H1 (cell line): ENCODE results near the gene KRT4. TPM values are rescaled to one million over a fixed set of nuclear protein-coding genes. Genes with fewer than 3 reads are reported as not detected.

ENCODE experiments used
- CTCF ChIA-PET: fragments of 300-600 bp; sonication (Branson Sonifier 250); formaldehyde crosslinking; loops from one replicate; lab custom pipeline; 2021; ENCODE audit not compliant: partially characterized antibody; lab: Charles Lee
- POLR2A ChIA-PET: fragments of 300-600 bp; sonication (Branson Sonifier 250); formaldehyde crosslinking; loops from one replicate; lab custom pipeline; 2021; ENCODE audit warnings: inconsistent platforms; ENCODE audit not compliant: partially characterized antibody; lab: Charles Lee
- DNase-seq, 2 experiments: peaks; one replicate each; pipeline versions ENCODE4 v3.0.0 to v3.0.0-alpha.2; 2010 to 2022; ENCODE audit warnings: low spot score in 2 of 2, low read depth in 1 of 2, mixed read lengths in 1 of 2
- FAIRE-seq: peaks from 2 replicates; lab custom pipeline; 2011; peaks lifted over from hg19 to GRCh38; lab: Jason Lieb, UNC
- H2AFZ ChIP-seq: 2 replicates; pipeline ENCODE4 v1.8.1; 2012; ENCODE audit warnings: low read length, inconsistent platforms
- H2AK5ac ChIP-seq: 2 replicates; pipeline ENCODE4 v1.6.1; 2013; ENCODE audit warnings: low read depth, low read length
- H2BK120ac ChIP-seq: replicated peaks from 2 replicates; pipeline ENCODE3; 2013; ENCODE audit warnings: low read depth, low read length, inconsistent platforms
- H2BK12ac ChIP-seq: 2 replicates; pipeline ENCODE4 v1.6.1; 2013; ENCODE audit warnings: low read depth, low read length
- H2BK15ac ChIP-seq: 2 replicates; pipeline ENCODE4 v1.6.1; 2013; ENCODE audit warnings: low read length
- H2BK20ac ChIP-seq: 2 replicates; pipeline ENCODE4 v1.6.1; 2013; ENCODE audit warnings: low read length
- H2BK5ac ChIP-seq: 2 replicates; pipeline ENCODE4 v1.6.1; 2013; ENCODE audit warnings: low read depth, low read length
- H3K14ac ChIP-seq: 2 replicates; pipeline ENCODE4 v1.6.1; 2013; ENCODE audit warnings: inconsistent platforms; ENCODE audit not compliant: insufficient read length
- H3K18ac ChIP-seq: 2 replicates; pipeline ENCODE4 v1.6.1; 2013; ENCODE audit warnings: low read length; ENCODE audit errors: extremely low read depth
- H3K23ac ChIP-seq: 2 replicates; pipeline ENCODE4 v1.6.1; 2013; ENCODE audit warnings: inconsistent platforms; ENCODE audit not compliant: insufficient read length
- H3K23me2 ChIP-seq: 2 replicates; pipeline ENCODE4 v1.6.1; 2013; ENCODE audit warnings: low read depth, low read length
- H3K27ac ChIP-seq: 2 replicates; pipeline ENCODE4 v1.6.1; 2011; ENCODE audit warnings: low read depth, low read length, inconsistent platforms
- H3K27me3 ChIP-seq, 4 experiments: replicated peaks in 1 of 4; 1 replicate in 1 of 4; 2 replicates in 3 of 4; pipeline versions ENCODE4 v1.6.1 to v1.8.1; 2011 to 2013; ENCODE audit warnings: low read length in 3 of 4, mild to moderate bottlenecking in 3 of 4, inconsistent platforms in 2 of 4, mixed read lengths in 2 of 4, moderate library complexity in 1 of 4; ENCODE audit not compliant: control insufficient read depth in 3 of 4, insufficient read depth in 3 of 4; ENCODE audit errors: extremely low read depth in 1 of 4
- H3K36me3 ChIP-seq, 4 experiments: 2 replicates each; pipeline versions ENCODE4 v1.6.1 to v1.8.1; 2011 to 2013; ENCODE audit warnings: mild to moderate bottlenecking in 4 of 4, low read length in 3 of 4, moderate library complexity in 2 of 4, control low read depth in 1 of 4, inconsistent platforms in 1 of 4; ENCODE audit not compliant: insufficient read depth in 4 of 4, control insufficient read depth in 2 of 4
- H3K4ac ChIP-seq: replicated peaks from 2 replicates; pipeline ENCODE3; 2013; ENCODE audit warnings: low read length, low read depth, mixed read lengths, inconsistent platforms; ENCODE audit not compliant: insufficient read length
- H3K4me1 ChIP-seq, 4 experiments: replicated peaks in 1 of 4; 1 replicate in 1 of 4; 2 replicates in 3 of 4; pipeline versions ENCODE4 v1.6.1 to v1.8.1; 2011 to 2013; ENCODE audit warnings: low read length in 3 of 4, inconsistent platforms in 2 of 4, mixed read lengths in 1 of 4; ENCODE audit not compliant: insufficient read depth in 4 of 4, control insufficient read depth in 3 of 4
- H3K4me2 ChIP-seq, 2 experiments: 2 replicates each; pipeline versions ENCODE4 v1.6.1 to v1.8.1; 2011 to 2013; ENCODE audit warnings: low read depth in 2 of 2, low read length in 2 of 2, control low read depth in 1 of 2, inconsistent platforms in 1 of 2, mild to moderate bottlenecking in 1 of 2; ENCODE audit not compliant: insufficient read depth in 1 of 2
- H3K4me3 ChIP-seq, 4 experiments: fragments of 200-600, 300-600 bp in 1 of 4; sonication (generic), shearing (Covaris generic), sonication (Bioruptor Twin) in 1 of 4; 2 replicates each; pipeline versions ENCODE4 v1.5.1 to v1.8.1; 2011 to 2016; ENCODE audit warnings: low read length in 4 of 4, low read depth in 3 of 4, control low read depth in 2 of 4, inconsistent platforms in 2 of 4, mild to moderate bottlenecking in 2 of 4, mixed read lengths in 1 of 4, moderate library complexity in 1 of 4; ENCODE audit not compliant: insufficient read depth in 2 of 4; ENCODE audit errors: extremely low read depth in 1 of 4
- H3K56ac ChIP-seq: replicated peaks from 2 replicates; pipeline ENCODE3; 2013; ENCODE audit warnings: low read depth, mild to moderate bottlenecking, mixed read lengths, low read length, inconsistent platforms; ENCODE audit not compliant: insufficient read length
- H3K79me1 ChIP-seq: 2 replicates; pipeline ENCODE4 v1.6.1; 2013; ENCODE audit warnings: low read depth, low read length, control low read depth
- H3K79me2 ChIP-seq, 2 experiments: 2 replicates each; pipeline versions ENCODE4 v1.6.1 to v1.8.1; 2012 to 2013; ENCODE audit warnings: low read length in 2 of 2, mild to moderate bottlenecking in 2 of 2, inconsistent platforms in 1 of 2; ENCODE audit not compliant: insufficient read depth in 2 of 2, control insufficient read depth in 1 of 2
- H3K9ac ChIP-seq, 4 experiments: replicated peaks in 1 of 4; 1 replicate in 1 of 4; 2 replicates in 3 of 4; pipeline versions ENCODE4 v1.6.1 to v1.8.1; 2011 to 2013; ENCODE audit warnings: low read depth in 3 of 4, low read length in 3 of 4, control low read depth in 2 of 4, mild to moderate bottlenecking in 2 of 4, moderate library complexity in 2 of 4, inconsistent platforms in 1 of 4; ENCODE audit errors: extremely low read depth in 1 of 4
- H3K9me3 ChIP-seq, 2 experiments: 2 replicates each; pipeline versions ENCODE4 v1.6.1 to v1.8.1; 2012 to 2013; ENCODE audit warnings: mild to moderate bottlenecking in 2 of 2, moderate library complexity in 2 of 2, control low read depth in 1 of 2, inconsistent platforms in 1 of 2, low read depth in 1 of 2, low read length in 1 of 2, mixed read lengths in 1 of 2; ENCODE audit not compliant: insufficient read depth in 2 of 2
- H4K20me1 ChIP-seq, 2 experiments: replicated peaks in 1 of 2; 2 replicates each; pipeline versions ENCODE3 to v1.8.1; 2011 to 2013; ENCODE audit warnings: inconsistent platforms in 2 of 2, low read length in 2 of 2, mild to moderate bottlenecking in 1 of 2; ENCODE audit not compliant: insufficient read depth in 2 of 2, control insufficient read depth in 1 of 2
- H4K5ac ChIP-seq: 2 replicates; pipeline ENCODE4 v1.6.1; 2013; ENCODE audit warnings: low read length, low read depth, mixed read lengths, inconsistent platforms; ENCODE audit not compliant: insufficient read length
- H4K8ac ChIP-seq: 2 replicates; pipeline ENCODE4 v1.8.0; 2013; ENCODE audit warnings: mild to moderate bottlenecking, moderate library complexity, low read length, inconsistent platforms; ENCODE audit not compliant: insufficient read depth; ENCODE audit errors: extremely low read depth
- H4K91ac ChIP-seq: replicated peaks from 2 replicates; pipeline ENCODE3; 2013; ENCODE audit warnings: low read length, mixed read lengths, inconsistent platforms; ENCODE audit not compliant: insufficient read length
- CBX5 ChIP-seq: fragments of 300-800, 300-1000 bp; sonication (generic); IDR thresholded peaks from 2 replicates; pipeline ENCODE4 v1.7.1; 2016; ENCODE audit warnings: antibody characterized with exemption, low read length, low read depth
- CEBPB ChIP-seq: IDR thresholded peaks from 2 replicates; pipeline ENCODE4 v1.6.1; 2012; ENCODE audit warnings: low read depth, low read length
- EZH2 ChIP-seq: fragments of 200-600 bp; sonication (generic); IDR thresholded peaks from 2 replicates; pipeline ENCODE4 v1.7.1; 2012; ENCODE audit warnings: low read depth, mild to moderate bottlenecking, moderate library complexity, low read length, inconsistent platforms; ENCODE audit not compliant: severe bottlenecking
- GTF2F1 ChIP-seq: IDR thresholded peaks from 2 replicates; pipeline ENCODE4 v1.6.1; 2012; ENCODE audit warnings: low read depth, low read length, improper control_type of control experiment, borderline replicate concordance
- HDAC6 ChIP-seq: IDR thresholded peaks from one replicate; pipeline ENCODE4 v1.7.1; 2012; ENCODE audit warnings: low read depth, mild to moderate bottlenecking, inconsistent platforms, low read length, moderate library complexity
- JUND ChIP-seq: IDR thresholded peaks from 2 replicates; pipeline ENCODE4 v1.6.1; 2011; ENCODE audit warnings: mild to moderate bottlenecking, improper control_type of control experiment, low read length
- MAFK ChIP-seq: IDR thresholded peaks from 2 replicates; pipeline ENCODE4 v1.6.1; 2012; ENCODE audit warnings: low read depth, mild to moderate bottlenecking, improper control_type of control experiment, low read length
- PHF8 ChIP-seq: fragments of 200-600 bp; sonication (generic); conservative IDR thresholded peaks from 2 replicates; pipeline ENCODE4 v1.7.1; 2012; ENCODE audit warnings: low read depth, mild to moderate bottlenecking, inconsistent platforms, low read length, moderate library complexity
- TCF12 ChIP-seq: IDR thresholded peaks from 2 replicates; pipeline ENCODE4 v1.6.1; 2011; ENCODE audit warnings: low read depth, mild to moderate bottlenecking, low read length
- TEAD4 ChIP-seq: IDR thresholded peaks from 2 replicates; pipeline ENCODE4 v1.6.1; 2012; ENCODE audit warnings: low read depth, low read length, inconsistent platforms, mixed read lengths
- WGBS, 2 experiments: shearing (Covaris generic) in 1 of 2; methylation state at CpG; one replicate each; pipeline versions ENCODE4 v1.1.6 to v1.1.7; 2013 to 2015; ENCODE audit warnings: low lambda C conversion rate in 2 of 2, mixed read lengths in 2 of 2, inconsistent platforms in 1 of 2, low coverage in 1 of 2, missing lambda C conversion rate in 1 of 2; ENCODE audit not compliant: insufficient replicate concordance in 2 of 2, insufficient coverage in 1 of 2, insufficient read length in 1 of 2; ENCODE audit errors: extremely low coverage in 1 of 2, missing lambda C conversion rate in 1 of 2; 5-methylcytosine and 5-hydroxymethylcytosine counted together
- polyA plus RNA-seq, 7 experiments: library from polyadenylated mRNA; depleted of rRNA in 3 of 7; stranded (reverse) in 5 of 7; unstranded in 2 of 7; fragments of >200 nt in 5 of 7; fragments of 200-250 nt in 2 of 7; gene quantifications; 1 replicate in 5 of 7; 2 replicates in 1 of 7; 4 replicates in 1 of 7; pipeline versions ENCODE4 v1.2.1 to v1.2.3, GENCODE V29; 2011 to 2013; ENCODE audit warnings: missing spikeins in 2 of 7, mixed read lengths in 2 of 7
- total RNA-seq: library from RNA; stranded (reverse); fragmentation: NEBNext Ultra II Directional; extraction: Animal tissue kit (Norgen Biotek cat#: 25700); gene quantifications from 2 replicates; pipeline ENCODE4 v1.2.1, GENCODE V29; 2021
- TF ChIP-seq, protein P1 (sequence below): IDR thresholded peaks from 2 replicates; pipeline ENCODE4 v1.6.1; 2012; ENCODE audit warnings: inconsistent platforms

Gene KRT4
- total and polyA plus RNA-seq, 2 of the 8 experiments (the other 6 are each of a cell fraction or from before 2014, with no cell fraction given): not detected

DNA sequence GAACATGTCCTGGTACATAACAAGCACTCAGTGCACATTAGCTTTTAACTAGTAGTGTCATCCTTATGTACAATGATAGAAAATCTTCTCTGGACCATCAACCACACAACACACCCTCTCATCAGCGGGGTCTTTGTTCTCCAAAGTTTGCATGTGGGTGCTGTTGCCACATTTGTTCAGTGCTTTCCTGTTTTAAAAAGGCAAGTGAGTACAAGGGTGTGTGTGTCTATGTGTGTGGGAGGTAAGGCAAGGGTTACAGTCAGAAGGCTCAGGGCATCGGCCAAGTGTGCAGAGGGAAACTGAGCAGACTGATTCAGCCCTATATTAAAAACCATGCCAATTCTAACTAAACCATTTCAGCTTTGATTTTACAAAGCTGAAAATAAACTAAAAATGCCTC lies 54.7 kb downstream of the KRT4 start:
- H3K56ac ChIP-seq: no peak overlapping the region
- no peak overlapping the region for H2AK5ac ChIP-seq
- H3K79me2 ChIP-seq: no peaks in the 10 kb centered on the region
- no peak overlapping the region for H2AFZ ChIP-seq
- no peak overlapping the region for H2BK5ac ChIP-seq
- H2BK20ac ChIP-seq: no peak overlapping the region
- no peak overlapping the region for H3K14ac ChIP-seq
- H2BK12ac ChIP-seq: no peak overlapping the region
- no peak overlapping the region for H2BK120ac ChIP-seq
- no peak for DNase-seq
- H3K79me1 ChIP-seq: no peaks in the 10 kb centered on the region
- no peak overlapping the region for H2BK15ac ChIP-seq
- CTCF ChIA-PET: interaction anchor here (0.7 to 1.4 kb wide), 8 partner anchors 10 to 120 kb away, joined by 3 to 9 read pairs (median 3); no protein-coding TSS in a partner anchor
- peaks cover 11 to 21% of the 10 kb centered on the region in 2 experiments; a peak in 2 of 4 replicates for H3K9me3 ChIP-seq
- H4K20me1 ChIP-seq: no peaks in the 10 kb centered on the region
- no peak overlapping the region for H3K4me2 ChIP-seq
- no peak overlapping the region for H4K8ac ChIP-seq
- no peak overlapping the region for H3K27ac ChIP-seq
- no peak overlapping the region for H3K4ac ChIP-seq
- TF ChIP-seq EZH2 (no peak), TCF12 (no peak), CEBPB (no peak), TEAD4 (no peak), JUND (no peak), PHF8 (no peak), HDAC6 (no peak), CBX5 (no peak), GTF2F1 (no peak), MAFK (no peak)
- TF ChIP-seq, protein P1, sequence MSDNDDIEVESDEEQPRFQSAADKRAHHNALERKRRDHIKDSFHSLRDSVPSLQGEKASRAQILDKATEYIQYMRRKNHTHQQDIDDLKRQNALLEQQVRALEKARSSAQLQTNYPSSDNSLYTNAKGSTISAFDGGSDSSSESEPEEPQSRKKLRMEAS: no peak
- 46% methylated on average over 2 of the region's 2 CpGs; no CpG with 5 or more reads in 1 of the 2 experiments for WGBS, 2 experiments
- H3K9ac ChIP-seq: no peak overlapping the region
- no peaks in the 10 kb centered on the region for H3K23me2 ChIP-seq
- H3K23ac ChIP-seq: no peak overlapping the region
- POLR2A ChIA-PET: interaction anchor here (1.6 kb wide), 1 partner anchor 18 kb away, joined by 3 read pairs; no protein-coding TSS in a partner anchor
- no peak overlapping the region for H4K91ac ChIP-seq
- FAIRE-seq: no peak
- H3K36me3 ChIP-seq: no peaks in the 10 kb centered on the region
- no peak overlapping the region for H3K4me3 ChIP-seq
- no peak overlapping the region for H3K18ac ChIP-seq
- H3K27me3 ChIP-seq: no peaks in the 10 kb centered on the region; a peak in 1 of 7 replicates
- H3K4me1 ChIP-seq: no peaks in the 10 kb centered on the region
- H4K5ac ChIP-seq: no peak overlapping the region
